Brain pericyte (primary cell): ENCODE data around the gene SOX5.
"Not testable (repeated sequence)": the region's sequence is repeated elsewhere in the genome, so short reads cannot be mapped to it uniquely, and the experiment has no call there.

Experiments
- DNase-seq: peaks from one replicate; pipeline ENCODE4 v3.0.0-alpha.2; 2012; ENCODE audit warnings: low read depth, low spot score

The SOX5 gene

DNA sequence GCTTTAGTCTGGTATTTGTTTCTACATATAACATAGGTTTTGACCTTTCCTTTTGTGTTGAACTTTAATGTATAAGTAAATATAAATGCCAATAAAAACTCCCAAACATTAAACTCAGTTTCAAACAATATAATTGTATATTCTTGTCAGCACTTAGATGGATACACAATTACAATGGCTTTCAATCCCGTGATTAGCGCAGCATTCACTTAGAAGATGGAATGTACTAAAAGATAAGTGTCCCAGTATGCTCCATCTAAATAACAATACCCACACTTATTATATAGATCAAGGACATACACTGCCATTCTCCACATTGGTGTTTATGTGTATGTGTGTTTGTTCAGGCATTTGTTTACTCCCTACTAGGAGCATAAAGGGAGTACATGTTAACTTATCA, 193.1 kb downstream of the SOX5 start:
- DNase-seq: no peak

DNA sequence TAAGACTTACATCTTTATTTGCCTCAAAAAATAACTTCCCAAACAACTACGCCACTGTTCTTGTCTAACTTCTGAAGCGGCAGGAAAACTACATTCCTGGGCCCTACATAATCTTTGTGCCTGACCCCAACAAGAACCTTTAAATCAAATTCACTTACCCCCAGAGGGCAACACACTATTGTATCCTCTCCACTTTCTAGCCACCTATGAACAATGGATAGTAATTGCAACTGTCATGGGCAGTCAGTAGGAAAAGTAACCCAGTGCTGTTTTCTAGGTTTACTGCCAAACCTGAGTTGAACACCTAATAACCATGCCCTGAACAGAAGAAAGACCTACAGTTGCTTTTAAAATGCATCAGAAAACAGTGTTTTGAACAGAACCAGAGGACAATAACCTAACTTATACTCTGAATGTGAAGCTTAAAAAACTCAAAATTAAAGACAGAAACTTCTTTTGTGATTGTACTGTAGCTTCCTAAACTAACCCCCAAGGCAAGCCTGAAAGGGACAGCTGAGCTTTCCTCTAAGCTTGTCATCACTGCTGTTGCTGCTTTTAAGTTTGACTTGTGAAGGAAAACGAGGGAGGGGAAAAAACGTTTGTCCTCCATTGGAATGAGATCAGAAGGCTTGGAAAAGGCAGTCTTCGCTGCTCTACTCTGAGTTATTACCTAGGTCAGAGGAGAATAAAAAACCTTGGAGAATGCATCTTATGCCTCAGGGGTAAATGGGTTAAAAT, 195.7 kb downstream of the SOX5 start:
- DNase-seq: no peak

DNA sequence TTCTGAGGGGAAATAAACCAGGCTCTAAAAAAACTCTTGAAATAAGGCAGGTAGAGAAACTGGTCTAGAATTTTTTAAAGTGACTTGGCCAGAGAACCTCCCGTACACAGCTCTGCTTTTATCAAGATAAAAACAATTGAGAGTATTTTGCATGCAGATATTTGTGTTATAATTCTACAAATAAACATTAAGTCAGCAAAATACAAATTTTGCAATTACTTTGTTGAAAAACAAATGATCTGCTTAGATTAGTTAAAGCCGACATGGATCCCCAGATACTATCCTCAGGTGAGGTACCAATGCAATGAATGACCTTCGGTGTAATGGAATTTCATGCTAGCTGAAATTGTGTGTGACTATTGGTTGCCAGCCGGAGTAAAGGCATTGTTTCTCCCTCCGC, 197.2 kb downstream of the SOX5 start:
- DNase-seq: no peak

DNA sequence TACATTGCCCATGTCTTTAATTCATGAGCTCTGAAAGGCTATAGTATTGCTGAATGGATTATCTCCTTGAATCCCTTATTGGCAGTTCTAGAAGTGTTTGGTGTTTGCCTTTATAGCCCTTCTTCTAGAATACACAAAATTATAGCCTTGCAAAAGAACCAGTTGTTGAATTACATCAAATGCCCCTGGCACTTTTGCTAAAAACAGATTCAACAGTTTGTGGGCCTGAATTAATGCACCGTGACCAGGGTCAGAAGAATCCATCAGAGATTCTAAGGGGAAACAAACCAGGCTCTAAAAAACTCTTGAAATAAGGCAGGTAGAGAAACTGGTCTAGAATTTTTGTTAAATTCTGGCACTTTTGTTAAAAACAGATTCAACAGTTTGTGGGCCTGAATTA, 197.8 kb downstream of the SOX5 start:
- DNase-seq: no peak

DNA sequence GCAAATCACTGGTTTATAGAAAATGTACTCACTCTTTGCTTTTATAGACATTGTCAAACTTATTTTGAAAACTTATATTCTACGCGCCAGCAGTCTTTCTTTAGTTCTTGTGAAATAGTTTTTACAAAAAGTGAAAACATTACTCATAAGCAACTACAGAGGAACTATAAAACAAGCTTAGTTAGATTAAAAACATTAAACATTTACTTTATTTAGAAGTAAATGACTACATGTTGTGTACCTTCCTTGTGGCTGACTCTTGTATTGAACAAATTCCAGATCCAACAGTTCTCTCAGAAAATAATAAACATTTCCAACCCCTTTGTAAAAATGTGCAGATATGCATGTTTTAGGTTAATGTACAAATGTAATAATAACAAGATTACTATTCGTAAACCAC, 198.5 kb downstream of the SOX5 start:
- no peak for DNase-seq

DNA sequence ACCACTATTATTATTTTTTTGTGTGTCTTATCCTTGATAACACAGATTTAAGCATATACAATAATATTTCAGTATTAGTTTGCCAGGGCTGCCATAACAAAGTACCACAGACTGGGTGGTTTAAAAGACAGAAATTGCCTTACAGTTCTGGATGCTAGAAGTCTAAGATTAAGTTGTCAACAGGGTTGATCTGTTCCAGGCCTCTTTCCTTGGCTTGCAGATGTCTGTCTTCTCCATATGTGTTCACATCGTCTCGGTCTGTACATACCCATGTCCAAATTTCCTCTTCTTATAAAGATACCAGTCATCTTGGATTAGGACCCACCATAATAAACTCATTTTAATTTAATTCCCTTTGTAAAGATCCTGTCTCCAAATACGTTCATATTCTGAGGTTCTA, 204.8 kb downstream of the SOX5 start:
- DNase-seq: no peak

DNA sequence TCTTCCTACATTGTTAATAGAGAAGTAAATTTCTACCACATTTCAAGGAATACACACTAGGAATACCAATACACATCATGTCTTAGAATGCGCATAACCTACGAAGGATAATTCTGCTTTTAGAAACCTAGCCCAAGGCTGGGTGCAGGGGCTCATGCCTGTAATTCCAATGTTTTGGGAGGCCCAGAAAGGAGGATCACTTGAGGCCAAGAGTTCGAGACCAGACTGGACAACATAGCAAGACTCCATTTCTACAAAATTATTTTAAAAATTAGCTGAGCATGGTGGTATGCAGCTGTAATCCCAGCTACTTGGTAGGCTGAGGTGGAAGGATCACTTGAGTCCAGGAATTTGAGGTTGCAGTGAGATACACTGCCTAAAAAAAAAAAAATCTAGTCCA, 206.9 kb downstream of the SOX5 start:
- no peak for DNase-seq

DNA sequence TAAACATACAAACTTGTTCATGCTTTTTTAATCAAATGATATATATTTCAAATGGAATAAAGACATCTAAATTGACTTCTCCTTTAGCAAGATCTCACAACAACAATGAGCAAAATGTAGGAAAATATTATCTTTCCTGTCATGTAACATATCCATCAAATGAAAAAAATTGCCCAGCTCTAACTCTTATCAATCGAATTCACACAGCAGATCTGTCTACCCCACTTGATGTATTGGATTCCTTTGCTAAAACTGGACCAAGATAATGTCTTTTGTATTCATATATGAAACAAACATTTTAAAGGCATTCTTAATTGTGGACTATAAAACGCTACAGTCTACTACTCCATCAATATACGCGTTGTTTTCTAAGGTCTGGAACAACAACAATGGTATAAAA, 218.0 kb downstream of the SOX5 start:
- no peak for DNase-seq

DNA sequence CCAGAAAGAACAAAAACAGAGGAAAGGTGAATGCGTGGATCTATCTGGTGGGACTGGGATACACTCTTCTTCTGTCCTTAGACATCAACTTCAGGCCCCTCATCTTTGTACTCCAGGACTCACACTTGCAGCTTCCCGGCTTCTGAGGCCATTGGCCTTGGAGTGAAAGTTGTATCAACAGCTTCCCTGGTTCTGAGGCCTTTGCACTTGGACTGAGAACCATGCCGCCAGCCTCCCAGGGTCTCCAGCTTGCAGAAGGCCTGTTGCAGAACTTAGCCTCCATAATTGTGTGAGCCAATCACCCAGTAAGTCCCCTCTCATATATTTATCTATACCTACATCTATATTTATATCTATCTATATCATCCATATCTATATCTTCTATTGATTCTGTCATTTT, 218.4 kb downstream of the SOX5 start:
- no peak for DNase-seq

DNA sequence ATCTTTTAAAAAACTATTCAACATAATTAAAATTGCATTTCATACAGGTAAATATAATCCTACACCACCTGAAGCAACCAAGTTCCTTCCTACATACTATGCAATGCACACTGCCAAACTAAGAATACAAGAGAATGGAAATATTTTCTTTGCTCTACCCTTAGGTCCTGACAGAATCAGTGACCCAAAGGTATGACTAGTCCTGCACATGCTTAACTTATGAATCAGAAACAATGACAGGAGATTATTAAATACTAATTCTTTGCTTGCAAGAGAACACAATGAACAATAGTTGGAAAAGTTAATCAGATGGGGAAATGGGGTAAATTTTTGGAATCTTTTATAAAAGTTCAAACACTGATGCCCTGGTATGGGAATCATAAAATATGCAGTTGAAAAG, 220.1 kb downstream of the SOX5 start:
- no peak for DNase-seq

DNA sequence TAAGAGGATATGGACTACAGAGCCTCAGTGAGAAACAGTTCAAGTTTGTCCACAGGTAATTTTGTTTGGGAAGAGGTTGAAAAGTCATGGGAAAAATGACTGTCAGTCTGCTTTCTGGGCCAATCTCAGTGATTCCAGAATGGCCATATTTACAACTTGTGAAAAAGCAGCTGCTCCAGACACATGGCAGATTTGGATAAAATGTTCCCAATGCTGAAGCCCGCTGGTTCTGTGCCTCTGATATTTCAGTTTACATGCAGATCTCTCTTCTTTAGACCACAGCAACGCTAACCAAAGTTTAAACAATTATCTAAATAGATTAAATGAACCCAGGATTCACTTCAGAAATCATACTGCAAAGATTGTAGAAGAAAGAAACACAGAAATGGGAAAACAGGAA, 222.8 kb downstream of the SOX5 start:
- no peak for DNase-seq

DNA sequence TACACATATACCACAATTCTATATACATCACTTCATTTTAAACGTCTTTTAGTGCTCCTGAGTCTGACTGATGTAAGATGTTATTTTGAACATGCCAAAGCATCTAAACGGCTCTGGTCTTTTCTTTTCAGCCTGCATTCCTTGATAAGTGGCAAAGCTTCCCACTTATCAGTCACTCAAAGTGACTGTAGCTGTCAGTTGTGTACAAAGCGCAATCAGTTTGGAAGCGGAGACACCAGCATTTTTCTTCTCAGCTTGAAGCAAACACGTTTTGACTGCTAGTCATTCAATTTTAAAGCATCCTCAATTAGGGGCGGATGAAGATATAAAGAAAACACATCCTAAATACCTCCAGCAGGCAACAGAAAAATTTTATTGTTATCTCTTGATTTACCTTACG, 226.8 kb downstream of the SOX5 start:
- no peak for DNase-seq

DNA sequence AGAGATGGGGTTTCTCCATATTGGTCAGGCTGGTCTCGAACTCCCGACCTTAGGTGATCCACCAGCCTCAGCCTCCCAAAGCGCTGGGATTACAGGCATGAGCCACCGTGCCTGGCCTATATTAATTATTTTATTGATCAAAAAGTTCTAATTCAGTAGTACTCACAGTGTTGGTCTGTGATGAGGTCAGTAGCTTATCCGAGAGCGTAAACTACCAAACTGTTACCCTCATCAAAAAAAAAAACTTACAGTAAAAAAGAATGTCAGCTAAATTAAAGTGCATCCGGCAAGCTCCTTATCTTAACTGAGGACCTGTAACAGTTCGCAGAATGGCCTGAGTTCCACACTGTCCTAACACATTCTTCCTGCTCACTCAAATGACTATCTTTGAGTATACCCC, 228.2 kb downstream of the SOX5 start:
- DNase-seq: no peak

DNA sequence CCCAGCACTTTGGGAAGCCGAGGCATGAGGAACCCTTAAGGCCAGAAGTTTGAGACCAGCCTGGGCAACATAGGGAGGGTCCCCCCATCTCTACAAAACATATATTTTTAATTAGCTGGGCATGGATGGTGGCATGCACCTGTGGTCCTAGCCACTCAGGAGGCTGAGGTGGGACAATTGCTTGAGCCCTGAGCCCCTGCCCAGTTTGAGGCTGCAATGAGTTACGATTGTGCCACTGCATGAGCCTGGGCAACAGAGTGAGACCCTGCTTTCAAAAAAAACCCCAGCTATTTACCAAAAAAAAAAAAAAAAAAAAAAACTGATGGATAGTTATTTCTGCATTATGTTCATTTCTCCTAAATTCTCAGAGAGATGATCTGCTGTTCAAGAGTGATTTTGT, 230.0 kb downstream of the SOX5 start:
- no peak for DNase-seq

DNA sequence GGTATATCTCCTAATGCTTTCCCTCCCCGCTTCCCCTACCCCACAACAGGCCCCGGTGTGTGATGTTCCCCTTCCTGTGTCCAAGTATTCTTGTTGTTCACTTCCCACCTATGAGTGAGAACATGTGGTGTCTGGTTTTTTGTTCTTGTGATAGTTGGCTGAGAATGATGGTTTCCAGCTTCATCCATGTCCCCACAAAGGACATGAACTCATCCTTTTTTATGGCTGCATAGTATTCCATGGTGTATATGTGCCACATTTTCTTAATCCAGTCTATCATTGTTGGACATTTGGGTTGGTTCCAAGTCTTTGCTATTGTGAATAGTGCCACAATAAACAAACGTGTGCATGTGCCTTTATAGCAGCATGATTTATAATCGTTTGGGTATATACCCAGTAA, 239.1 kb downstream of the SOX5 start:
- not testable (repeated sequence) for DNase-seq

DNA sequence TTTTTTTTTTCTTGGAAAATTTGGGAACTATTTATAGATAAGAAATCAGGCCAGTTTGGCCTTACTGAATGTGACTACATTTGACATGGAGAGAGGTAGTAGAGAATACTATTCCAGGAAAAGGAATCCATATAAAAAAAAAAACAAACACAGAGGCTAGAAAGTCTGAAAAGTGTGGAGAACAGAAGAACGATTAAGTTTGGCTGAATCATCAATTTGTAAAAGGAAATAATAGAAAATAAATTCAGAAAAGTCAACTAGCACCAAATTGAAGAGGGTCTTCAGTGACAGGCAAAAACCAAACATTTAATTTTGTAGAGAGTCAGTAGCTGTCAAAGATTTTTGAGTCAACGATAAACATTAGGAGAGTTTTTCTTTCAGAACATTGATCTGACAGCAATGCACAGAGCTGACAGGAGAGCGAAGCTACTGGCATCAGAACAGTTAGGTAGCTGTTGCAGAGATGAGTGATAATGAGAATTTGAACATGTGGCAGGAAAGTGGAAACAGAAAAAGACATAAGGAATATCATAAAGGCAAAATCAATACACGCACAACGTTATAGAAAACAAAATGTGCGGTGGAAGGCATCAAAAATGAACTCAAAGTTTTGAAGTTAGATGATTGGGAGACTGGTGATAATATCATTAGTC, 241.2 kb downstream of the SOX5 start:
- DNase-seq: no peak

DNA sequence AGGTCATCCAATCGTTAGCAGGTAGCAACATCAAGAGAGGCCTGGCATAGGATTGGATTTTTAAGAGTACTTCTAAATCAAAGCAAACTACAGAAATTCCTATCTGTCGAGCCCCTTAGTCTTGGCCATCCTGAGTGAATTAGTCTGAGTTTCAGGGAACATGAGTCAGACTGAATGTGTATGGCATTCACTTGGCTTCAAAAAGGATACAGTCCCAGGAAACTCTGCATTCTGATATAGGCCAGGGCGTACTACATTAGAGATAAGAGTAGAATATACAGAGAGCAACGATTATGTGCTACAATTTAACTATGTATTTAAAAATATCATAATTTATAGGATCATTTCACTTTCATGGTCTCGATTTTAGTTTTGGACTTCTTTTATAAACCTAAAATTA, 242.2 kb downstream of the SOX5 start:
- no peak for DNase-seq

DNA sequence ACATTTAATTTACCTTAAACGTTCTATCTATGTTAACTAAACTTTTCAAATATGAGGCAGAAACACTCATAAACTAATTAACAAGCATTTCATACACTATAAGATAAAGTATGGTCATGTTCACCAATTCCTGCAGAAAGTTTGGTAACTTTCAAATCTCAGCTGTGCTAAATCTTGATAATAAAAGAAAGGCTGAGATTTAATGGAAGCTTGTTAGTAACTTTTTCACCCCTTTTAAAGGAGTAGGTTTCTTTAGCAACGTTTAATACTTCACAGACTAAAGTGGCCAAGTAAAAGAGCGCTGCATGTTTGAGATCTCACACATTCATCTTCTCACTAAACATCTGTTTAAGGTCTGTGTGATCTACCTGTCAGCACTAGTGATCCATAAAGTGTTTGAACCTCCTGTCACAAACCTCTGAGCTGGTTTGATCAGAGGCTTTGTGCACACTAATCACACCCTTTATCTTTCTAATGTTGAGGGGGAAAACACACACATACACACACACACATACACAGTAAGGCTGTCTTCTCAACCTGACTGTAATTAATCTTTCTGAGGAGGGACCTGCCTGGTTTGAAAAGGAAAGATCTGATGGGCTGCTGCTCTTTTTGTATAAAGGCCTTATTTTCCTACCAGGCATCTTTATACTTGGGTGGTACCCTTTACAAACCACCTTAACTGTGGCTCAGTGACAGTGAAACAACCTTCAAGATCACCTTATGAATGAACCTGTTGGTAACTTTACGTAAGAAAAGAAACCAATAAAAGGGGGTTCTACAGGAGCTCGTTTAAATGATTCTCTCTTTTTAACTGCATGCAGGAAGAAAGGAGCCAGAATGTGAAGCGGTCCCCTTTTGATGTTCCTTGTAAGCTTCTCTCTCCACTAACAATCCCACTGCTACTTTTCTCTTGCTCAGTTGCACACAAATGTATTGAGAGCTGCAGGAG, 244.2 kb downstream of the SOX5 start:
- no peak for DNase-seq

DNA sequence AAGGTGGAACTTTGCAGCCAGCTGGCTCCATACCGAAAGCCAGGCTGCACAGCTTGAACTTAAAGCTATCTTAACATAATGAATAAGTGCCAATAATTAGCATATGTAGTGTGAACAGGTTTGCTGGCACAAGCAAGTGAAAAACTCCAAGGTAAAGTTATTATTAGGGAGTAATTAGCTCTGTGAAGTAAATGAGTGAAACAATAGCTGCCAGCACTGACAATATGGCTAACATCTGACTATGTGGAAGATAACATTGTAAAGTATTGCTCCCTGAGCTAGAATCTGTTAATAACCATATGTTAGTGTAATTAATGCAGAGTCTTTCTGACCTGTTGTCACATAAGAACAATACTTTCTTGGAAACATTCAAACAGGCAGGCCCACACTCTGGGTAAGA, 246.4 kb downstream of the SOX5 start:
- DNase-seq: no peak

DNA sequence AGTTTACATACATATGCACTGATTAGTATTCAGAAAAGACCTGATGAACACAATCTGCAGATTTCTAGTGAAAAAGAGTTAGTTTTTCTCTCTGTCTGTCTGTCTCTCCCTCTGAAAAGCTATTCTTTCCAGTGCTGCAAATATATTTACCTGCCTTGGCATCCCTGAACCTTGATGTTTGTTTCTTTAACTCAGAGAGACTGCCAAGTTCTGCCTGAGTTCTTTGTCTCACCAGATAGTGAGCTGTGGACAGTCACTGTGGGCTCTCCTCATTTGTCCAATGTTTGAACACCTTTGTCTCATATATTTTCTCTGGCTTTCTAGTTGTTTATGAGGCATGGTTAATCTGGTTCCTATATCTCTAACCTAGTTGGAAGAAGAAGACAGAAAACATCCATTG, 250.4 kb downstream of the SOX5 start:
- no peak for DNase-seq

DNA sequence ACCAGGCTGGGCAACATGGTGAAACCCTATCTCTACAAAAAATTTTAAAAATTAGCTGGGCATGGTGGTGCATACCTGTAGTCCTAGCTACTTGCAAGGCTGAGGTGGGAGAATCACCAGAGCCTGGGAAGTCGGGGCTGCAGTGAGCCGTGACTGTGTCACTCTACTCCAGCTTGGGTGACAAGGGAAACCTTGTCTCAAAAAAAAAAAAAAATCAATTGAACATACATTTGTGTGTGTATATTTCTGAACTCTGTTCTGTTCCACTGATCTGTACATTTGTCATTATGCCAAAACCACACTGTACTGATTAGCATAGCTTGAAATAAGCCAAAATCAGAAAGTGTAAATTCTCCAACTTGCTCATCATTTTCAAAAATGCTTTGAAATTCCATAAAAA, 254.6 kb downstream of the SOX5 start:
- no peak for DNase-seq

DNA sequence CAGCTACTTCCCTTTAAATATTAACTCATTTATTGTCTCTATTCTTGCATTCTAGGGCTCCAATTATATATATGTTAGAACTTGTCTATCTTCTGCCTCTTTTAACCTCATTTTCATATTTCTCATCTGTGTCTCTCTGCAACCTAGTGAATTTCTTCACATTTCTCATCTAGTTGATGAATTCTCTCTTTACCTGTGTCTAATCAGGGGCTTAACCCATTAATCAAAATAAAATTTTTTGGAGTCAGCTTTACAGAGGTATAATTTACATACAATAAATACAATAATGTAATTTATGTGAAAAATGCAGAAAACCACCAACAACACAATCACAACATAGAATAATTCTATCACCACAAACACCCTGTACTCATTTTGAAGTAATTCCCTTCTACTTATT, 255.2 kb downstream of the SOX5 start:
- no peak for DNase-seq

DNA sequence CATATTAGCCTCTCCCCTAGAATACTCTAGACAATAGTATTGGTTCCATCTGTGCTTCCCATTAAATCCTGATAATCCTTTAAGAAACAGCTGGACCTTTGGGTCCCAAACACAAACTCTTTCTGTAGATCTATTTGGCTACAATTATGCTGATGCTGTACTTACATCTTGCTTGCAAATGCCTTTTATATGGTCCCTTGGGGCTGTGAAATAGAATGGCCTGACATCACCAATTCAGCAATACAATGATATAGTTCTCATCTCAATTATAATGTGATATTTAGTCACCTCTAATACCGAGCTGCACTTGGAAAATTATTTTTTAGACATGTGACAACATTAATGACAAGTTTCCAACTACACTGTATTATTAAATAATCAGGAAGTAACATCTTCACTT, 261.5 kb downstream of the SOX5 start:
- no peak for DNase-seq
